Epithelial cell of esophagus (primary cell): ENCODE results near the gene APBB1IP.

Experiments used
- DNase-seq: peaks from one replicate; pipeline ENCODE4 v3.0.0; 2010; ENCODE audit warnings: low read depth
- H3K4me3 ChIP-seq: 2 replicates; pipeline ENCODE4 v1.5.1; 2011; ENCODE audit warnings: mild to moderate bottlenecking, low read length, control low read depth
- CTCF ChIP-seq: IDR thresholded peaks from 2 replicates; pipeline ENCODE4 v1.5.1; 2011; ENCODE audit warnings: low read depth, mild to moderate bottlenecking, low read length, control low read depth, inconsistent platforms; ENCODE audit not compliant: insufficient read depth; ENCODE audit errors: missing control alignments

Gene APBB1IP

DNA sequence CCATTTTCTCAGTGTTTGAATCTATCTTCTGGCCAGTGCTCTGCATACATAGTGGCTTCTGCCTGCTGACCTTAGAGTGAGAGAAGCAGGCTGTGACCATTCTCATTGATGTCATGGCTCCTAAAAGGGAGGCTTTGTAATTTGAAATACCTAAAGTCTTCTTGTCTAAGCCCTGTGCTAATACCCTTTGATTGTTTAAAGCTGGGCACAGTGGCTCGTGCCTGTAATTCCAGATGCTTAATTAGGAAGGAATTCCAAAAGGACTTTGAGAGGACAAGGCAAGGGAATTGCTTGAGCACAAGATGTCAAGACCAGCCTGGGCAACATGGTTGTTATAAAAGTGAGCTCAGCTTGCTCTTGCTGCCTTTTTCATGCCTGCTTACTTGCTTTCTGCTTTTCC lies 81.7 kb downstream of the APBB1IP start:
- TF ChIP-seq CTCF, result no peak

GRCh38 chr10:26520575-26520974 lies 82.4 kb downstream of the APBB1IP start:
- no peak for DNase-seq
- no peak overlapping the region for H3K4me3 ChIP-seq
- no peak for TF ChIP-seq CTCF

More for the DNA sequence above, 81.7 kb downstream of the APBB1IP start:
- H3K4me3 ChIP-seq, result no peak overlapping the region
- no peak for DNase-seq

DNA sequence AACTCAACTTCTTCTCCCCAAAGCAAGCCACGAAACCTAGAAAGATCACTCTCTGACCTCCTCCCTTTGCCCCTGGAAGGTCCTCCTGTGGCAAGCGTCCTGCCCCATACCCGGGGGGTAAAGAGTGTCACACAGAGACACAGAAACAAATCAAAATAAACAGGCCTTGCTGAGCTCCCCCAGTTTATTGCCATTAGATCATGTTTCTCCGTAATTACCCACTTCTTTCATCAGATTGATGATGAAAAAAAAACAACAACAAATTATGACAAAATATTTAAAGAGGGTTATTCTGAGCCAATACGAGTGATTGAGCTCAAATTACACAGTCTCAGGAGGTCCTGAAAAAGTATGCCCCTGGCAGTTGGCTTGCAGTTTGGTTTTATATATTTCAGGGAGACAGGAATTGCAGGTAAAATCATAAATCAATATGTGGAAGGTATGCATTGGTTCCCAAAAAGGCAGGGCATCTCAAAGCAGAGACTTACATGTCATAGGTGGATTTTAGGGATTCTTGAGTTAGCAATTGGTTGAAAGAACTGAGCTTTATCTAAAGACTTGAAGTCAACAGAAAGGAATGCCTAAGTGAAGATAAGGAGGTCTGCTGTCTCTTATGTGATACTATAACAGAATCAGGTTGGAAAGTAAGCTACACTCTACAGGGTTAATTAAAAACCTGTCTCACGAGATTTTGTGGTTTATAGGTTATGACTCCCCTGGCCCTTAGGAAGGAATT lies 86.2 kb downstream of the APBB1IP start:
- no peak for DNase-seq
- no peak for TF ChIP-seq CTCF
- H3K4me3 ChIP-seq, result no peak overlapping the region

DNA sequence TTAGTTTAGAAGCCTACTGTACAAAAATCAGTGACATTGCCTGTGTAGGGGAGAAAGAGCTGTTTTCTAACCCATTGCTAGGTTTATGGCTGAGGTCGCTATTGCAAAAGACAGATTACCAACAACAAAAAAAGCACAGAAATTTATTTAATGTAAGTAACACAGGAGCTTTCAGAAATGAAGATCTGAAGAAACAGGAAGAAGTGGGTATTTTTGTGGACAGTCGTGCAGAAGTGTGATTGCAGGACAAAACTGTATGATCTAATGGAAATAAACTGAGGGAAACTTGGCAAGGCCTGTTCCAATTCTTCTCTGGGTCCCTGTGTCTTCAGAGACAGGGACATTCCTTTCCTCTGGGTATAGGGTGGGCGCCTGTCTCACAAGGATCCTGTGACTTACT lies 87.4 kb downstream of the APBB1IP start:
- H3K4me3 ChIP-seq, result no peak overlapping the region
- DNase-seq, result no peak
- no peak for TF ChIP-seq CTCF

DNA sequence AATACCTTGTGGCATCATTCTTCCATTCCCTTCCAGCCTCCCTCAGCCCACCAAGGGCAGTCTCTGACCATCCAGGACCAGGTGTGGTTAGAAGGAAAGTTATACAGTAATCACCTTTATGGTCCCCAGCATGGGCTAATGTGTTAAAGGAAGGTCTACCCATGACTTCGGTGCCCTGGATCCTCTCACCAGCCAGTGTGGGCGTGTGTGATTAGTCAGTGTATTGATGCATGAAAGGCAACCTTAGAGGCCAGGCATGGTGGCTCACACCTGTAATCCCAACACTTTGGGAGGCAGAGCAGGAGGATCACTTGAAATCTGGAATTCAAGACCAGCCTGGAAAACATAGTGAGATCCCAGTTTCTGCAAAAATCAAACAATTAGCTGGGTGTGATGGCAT lies 88.9 kb downstream of the APBB1IP start:
- H3K4me3 ChIP-seq, result no peak overlapping the region
- TF ChIP-seq CTCF, result no peak
- no peak for DNase-seq

- TF ChIP-seq CTCF, result no peak
- no peak for DNase-seq
- no peak overlapping the region for H3K4me3 ChIP-seq
These were observed 89.9 kb downstream of the APBB1IP start for GRCh38 chr10:26528048-26528447.
